Measurements from ENCODE around the gene CLEC1B.

CLEC1B gene

GRCh38 chr12:9943240-9943639 is 55.7 kb downstream of the CLEC1B start:
- Histone ChIP-seq H2AFZ (ENCODE audit: low read length) (no peak overlapping the region), H3K27me3 (replicated peaks; ENCODE audit: insufficient read depth, low read length) (peaks cover 15% of the 10 kb centered on the region), H3K4me2 (ENCODE audit: low read depth, low read length) (no peak overlapping the region), H3K79me2 (ENCODE audit: low read length) (no peaks in the 10 kb centered on the region), H3F3A (ENCODE audit: insufficient read depth, low read length) (0 out of 2 replicates have a peak, but pooled peaks cover 1% of the 10 kb centered on the region), H3K9me3 (replicated peaks; ENCODE audit: insufficient read depth, low read length) (no peaks in the 10 kb centered on the region), H3K36me3 (replicated peaks; ENCODE audit: insufficient read depth, low read length) (no peaks in the 10 kb centered on the region), H3K9me2 (replicated peaks; ENCODE audit: insufficient read depth, low read length) (no peaks in the 10 kb centered on the region), H3K9ac (ENCODE audit: low read length) (no peak overlapping the region), H3K4me3 (ENCODE audit: low read length) (no peak overlapping the region), H4K20me1 (ENCODE audit: insufficient read depth, low read length) (no peaks in the 10 kb centered on the region), H3K27ac (ENCODE audit: low read length) (no peak overlapping the region), H3K4me1 (ENCODE audit: low read length) (peaks cover 5% of the 10 kb centered on the region)
- no peak for TF ChIP-seq CTCF (IDR thresholded peaks at IDR 0.05; ENCODE audit: low read length)
- no peak for TF ChIP-seq EZH2 (optimal IDR thresholded peaks at IDR 0.05; ENCODE audit: low read depth, low read length)
- no peak for TF ChIP-seq EZH2phosphoT487 (IDR thresholded peaks at IDR 0.05; ENCODE audit: low read length)
- DNase-seq, result no peak
